Raji (cell line): ENCODE results near the gene CAPNS2.

ENCODE experiments used
- POLR2A ChIP-seq: IDR thresholded peaks from 2 replicates; pipeline ENCODE4 v1.6.1; 2011; ENCODE audit warnings: low read depth, low read length, control low read depth; ENCODE audit not compliant: insufficient read depth

Gene CAPNS2

DNA sequence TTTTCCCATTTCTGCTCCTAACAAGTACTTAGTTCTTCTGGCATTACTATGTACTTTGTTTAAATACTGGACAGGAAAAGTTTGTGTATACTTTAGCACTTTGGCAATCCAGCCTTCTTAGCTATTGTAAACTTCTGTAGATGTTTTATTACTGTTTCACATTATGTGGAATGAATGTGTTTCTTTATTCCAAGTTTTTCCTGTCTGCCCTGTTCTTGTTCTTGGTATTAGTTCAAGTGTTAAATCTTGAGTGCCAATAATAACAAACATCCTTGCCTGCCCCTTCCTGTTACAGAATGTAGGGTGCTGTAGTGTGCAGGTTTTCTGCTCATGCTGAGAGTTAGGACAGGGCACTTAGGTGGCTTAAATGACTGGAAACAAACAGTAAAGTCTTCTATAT is 7.3 kb upstream of the CAPNS2 start:
- no peak for TF ChIP-seq POLR2A

DNA sequence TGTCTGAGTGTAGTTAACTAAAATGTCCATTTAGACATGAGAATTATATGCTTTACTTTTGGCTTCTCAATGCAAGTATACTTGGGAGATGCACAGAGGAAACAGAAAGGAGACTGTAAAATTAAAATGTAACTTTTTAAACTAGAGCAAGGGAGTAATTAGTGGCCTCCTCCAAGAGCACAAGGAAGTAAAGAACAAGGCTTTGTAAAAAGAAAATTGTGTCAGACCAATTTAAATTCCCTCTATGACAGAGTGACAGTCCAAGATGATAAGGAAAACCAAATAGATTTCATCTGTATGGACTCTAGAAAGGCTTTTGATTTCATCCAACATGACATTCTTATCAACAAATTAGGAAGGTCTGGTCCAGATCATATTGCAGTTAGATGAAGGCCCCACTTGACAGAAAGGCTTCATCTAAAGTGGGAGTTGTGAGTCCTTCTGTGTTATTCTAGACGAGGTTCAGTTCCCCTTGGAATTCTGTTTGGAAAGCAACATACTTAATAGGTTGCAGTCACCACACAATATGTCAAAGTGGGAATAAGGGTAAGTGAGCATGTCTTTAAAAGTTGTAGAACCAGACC is 6.5 kb upstream of the CAPNS2 start:
- no peak for TF ChIP-seq POLR2A

DNA sequence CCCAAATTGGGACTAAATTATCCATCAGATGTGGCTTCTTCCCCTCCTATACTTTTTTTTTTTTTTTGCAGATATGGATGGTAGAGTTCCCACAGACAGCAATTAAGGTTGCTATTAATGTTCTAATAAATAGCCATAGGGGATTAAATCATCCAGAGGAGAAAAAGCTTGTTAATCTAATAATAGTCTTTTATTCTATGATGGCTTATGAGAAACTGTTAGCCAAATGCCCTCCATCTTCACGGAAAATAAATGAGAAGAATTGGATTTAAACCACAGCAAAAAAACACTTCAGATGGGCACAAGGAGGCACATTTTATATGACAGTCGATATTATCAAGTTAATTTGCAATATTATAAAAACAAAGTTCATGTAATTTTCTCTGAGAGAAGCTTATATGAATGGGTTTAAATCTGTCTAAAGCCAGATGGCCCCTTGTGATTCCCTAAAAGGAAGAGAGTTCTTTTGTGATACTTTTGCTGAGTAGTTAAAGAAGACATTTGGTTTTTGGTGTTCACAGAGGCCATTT is 5.1 kb upstream of the CAPNS2 start:
- TF ChIP-seq POLR2A, result no peak

DNA sequence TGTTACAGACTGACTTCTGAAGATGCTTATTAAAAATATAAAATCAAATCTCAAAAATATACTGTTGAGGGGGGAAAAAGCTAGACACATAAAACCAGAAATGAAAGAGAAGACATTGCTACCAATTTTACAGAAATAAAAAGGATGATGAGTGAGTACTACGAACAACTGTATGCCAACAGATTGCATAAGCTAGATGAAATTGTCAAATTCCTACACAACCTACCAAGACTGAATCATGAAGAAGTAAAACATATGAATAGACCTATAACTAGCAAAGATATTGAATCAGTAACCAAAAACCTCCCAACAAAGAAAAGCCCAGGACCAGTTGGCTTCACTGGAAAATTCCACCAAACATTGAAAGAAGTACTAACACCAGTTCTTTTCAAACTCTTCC is 3.5 kb upstream of the CAPNS2 start:
- TF ChIP-seq POLR2A, result no peak

DNA sequence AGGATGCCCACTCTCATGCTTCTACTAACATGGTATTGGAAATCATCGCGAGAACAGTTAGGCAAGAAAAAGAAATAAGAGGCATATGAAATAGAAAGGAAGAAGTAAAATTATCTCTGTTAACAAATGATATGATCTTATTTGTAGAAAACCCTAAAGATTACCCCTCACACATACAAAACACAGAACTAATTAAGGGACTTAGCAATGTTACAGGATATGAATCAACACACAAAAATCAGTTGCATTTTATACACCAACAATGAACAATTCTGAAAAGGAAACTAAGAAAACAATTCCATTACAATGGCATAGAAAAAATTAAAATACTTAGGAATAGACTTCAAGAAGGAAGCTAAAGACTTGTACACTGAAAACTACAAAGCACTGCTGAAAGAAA is 2.7 kb upstream of the CAPNS2 start:
- TF ChIP-seq POLR2A, result no peak

DNA sequence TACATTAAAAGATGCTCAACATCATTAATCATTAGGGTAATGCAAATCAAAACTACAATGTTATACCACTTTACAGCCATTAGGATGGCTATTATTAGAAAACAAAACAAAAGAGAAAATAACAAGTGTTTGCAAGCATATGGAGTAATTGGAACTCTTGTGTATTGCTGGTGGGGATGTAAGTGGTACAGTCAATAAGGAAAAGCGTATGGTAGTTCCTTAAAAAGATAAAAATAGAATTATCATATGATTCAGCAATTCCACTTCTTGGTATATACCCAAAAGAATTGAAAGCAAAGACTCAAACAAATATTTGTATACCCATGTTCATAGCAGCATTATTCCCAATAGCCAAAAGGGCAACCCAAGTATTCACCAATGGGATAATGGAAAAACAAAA is 1.4 kb upstream of the CAPNS2 start:
- no peak for TF ChIP-seq POLR2A

DNA sequence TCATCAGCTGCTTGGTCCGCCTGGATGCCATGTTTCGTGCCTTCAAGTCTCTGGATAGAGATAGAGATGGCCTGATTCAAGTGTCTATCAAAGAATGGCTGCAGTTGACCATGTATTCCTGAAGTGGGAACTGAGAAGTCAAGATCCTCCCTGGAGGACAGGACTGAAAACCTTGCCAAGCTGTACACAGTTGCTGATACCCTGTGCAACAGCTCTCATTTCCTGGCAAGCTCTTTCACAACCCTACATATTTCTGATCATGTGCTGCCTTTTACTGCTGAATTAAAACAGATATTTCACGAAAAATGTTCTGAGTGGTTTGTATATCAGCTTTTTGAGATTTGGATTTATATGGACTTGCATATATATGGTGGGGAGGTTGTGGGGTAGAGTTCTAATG is 898 bp downstream of the CAPNS2 start:
- TF ChIP-seq POLR2A, result no peak

DNA sequence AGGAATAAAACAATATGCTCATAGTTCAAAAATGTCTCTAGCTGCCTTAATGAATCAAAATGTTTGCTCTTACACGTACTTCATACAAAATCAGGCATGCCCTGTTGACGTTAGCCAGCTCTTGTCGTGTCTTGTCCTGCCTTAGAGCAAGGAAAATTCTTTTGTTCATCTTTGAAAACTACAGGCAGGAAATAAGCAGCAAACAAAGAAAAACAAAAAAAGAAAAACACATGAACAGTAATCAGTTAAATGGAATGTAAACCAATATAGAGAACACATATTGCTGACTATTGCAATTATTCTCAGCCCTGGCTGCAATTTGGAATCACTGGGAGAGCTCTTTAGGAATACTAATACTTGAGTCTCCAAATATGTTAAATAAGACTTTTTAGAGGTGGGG is 1.7 kb downstream of the CAPNS2 start:
- no peak for TF ChIP-seq POLR2A

DNA sequence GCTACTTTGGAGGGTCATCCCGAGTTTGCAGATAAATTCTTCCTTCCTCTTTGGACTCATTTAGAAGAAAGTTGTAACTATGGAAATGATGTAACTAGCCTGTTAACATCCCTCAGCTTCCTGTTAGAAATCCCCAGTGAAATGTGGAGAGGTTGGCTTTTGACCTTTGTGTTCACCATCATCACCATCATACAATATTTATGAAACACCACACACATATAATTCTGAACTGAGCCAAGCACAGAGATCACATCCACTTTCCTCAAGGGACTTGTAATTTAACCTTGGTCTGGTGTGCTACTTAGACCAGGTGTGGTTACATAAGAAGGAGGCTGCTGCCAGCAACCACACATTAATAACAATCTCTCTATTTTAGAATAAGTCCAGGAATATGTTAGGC is 2.5 kb downstream of the CAPNS2 start:
- TF ChIP-seq POLR2A, result no peak

DNA sequence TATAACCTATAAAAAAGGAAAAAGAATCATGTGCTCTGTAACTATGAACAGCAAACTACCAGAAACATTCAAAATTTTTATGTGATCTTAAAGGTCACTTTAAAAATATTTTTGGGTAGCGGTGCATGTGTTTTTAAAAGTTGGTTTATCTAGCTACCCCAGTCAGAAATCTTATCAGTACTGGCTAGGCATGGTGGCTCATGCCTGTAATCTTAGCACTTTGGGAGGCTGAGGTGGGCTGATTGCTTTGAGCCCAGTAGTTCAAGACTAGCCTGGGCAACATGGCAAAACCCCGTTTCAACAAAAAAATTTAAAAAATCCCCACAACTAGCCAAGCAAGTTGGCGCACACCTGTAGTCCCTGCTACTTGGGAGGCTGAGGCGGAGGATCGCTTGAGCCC is 3.7 kb downstream of the CAPNS2 start:
- no peak for TF ChIP-seq POLR2A

DNA sequence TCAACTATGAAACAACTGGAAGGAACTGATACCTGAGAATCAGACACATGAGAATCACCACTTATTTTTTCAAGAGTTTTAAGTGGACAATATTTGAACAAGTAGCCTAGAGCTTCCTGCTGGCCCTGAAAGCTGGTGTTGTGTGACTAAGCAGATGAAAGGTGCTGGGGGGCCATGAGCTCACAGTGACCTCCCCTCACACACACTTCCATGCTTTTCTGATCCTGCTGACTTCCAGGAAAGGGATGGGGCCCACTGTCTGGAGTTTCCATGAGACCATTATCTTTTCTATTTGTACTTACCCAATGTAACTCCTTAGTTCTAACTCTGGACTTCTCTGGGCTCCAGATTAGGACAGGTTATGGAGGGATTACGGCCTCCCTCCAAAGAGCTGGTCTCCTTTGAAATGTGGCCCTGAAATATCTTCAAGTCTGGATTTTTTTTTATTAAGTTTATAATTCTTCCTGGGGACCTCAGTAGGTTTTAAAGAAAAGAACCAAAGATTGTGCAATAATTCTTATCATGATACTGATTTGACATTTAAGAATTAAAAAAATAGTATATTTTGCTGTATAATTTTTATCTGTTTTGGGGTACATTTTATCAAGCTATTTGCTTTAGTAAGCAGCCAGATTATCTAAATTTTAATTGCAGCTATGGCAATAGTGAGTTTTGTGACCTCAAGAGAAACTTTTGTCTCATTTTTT is 4.9 kb downstream of the CAPNS2 start:
- no peak for TF ChIP-seq POLR2A

DNA sequence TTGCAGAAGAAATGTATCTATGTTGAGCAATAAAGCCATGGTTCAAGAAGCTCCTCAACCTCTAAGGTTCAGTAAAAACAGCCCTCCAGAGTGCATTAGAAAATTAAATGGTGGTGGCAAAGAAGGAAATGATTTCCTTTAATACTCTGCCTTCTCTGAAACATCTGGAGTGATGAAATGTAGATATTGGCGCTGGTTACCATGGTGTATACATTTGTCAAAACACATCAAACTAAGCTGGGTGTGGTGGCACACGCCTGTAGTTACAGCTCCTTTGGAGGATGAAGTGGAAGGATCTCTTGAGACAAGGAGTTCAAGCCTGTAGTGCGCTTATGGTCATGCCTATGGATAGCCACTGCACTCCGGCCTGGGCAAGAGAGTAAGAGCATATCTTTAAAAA is 6.0 kb downstream of the CAPNS2 start:
- TF ChIP-seq POLR2A, result no peak

DNA sequence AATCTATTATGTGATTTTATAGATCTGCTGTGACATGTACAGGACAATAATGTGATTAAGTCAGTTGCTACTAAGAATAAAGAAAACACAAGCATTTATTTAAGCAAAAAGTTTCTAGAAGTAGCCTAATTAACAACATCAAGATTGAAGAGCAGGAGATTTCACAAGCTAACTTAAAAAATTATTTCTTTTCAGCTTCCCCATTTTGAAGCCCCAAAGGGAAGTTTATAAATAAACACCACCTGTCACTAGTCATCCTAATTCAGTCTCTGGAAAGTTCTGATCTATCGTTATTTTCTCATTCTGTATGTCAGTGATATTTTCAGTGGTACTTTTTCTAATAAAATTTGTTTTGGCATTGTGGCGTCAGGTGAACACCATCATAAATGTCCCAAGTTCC is 8.3 kb downstream of the CAPNS2 start:
- no peak for TF ChIP-seq POLR2A

DNA sequence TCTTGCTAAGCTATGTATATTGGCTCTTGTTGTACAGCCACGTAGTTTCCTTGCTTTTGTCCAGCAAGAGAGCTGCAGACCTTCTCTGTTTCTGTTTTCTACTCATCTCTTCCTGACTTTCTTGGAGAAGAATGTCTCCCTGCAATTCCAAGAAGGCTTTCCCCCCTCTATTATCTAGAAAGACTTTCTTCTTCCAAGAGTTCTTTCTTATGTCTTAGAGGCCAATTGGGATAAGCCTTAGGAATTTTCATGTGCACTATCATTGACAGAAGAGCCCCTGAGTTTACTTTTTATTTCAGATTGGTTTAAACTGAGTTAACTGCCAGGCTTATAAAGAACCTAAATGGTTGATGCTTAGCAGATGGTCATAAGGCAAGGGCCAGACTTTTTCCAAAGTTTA is 9.0 kb downstream of the CAPNS2 start:
- TF ChIP-seq POLR2A, result no peak

DNA sequence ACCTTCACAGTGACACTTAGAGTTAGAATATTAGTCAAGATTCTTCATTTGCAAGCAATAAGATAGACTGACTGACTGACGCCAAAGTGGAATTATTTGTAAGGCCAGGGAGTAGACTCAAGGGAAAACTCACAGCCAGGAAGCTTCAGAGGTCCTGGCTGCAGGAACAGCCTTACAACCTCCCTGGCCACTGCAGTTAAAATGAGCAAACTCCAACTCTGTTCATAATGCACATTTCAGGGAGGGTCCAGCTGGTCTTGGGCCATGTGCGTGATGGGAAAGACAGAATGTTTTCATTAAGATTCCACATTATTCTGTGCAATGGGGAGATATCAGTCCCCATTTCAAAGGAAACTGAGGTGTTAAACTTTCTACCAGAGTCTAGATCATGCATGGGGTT is 9.9 kb downstream of the CAPNS2 start:
- no peak for TF ChIP-seq POLR2A

DNA sequence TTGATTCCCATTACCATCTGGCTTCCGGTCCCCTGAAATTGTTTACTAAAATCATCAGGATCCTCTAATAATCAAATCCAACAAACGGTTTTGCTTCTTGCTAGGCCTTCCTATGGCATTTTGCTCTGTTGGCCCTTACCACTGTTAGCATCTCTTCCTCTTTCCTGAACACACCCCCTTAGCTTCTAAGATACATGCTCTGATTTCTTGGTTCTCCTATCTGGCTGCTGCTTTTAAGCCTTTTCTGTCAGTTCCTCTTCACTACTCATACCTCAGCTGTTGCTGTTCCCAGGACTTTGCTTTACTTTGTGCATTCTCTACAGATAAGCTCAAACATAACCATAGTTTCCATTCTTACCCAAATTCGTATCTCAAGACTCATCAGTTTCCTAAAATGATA is 11.4 kb downstream of the CAPNS2 start:
- no peak for TF ChIP-seq POLR2A

DNA sequence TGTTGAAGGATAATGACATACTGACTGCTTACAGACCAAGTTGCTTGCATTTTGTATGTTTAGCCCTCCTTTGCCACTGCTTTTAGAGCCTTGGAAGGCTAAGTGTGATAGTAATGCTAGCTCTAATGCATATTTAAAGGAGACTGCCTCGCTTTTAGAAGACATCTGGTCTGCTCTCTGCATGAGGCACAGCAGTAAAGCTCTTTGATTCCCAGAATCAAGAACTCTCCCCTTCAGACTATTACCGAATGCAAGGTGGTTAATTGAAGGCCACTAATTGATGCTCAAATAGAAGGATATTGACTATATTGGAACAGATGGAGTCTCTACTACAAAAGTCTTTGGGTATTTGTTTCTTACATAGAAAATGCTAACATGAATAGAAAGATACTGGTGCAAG is 19.1 kb downstream of the CAPNS2 start:
- TF ChIP-seq POLR2A, result no peak

DNA sequence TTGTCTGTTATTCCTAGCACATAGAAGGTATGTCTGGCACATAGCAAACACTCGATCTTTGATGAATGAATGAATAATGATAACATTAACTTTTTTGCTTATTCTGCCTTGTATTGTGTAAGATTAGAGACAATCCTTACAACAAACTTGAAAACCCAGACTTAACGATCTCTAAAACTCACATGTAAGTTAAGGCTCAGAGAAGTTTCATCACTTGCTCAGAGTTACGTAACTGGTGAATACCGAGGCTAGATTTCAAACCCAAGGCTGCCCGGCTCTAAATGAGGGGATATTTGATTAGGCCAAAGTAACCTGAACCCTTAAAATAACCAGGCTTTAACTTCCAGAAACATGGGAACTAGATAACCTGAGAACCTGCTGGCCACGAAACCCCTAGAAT is 22.3 kb downstream of the CAPNS2 start:
- no peak for TF ChIP-seq POLR2A

DNA sequence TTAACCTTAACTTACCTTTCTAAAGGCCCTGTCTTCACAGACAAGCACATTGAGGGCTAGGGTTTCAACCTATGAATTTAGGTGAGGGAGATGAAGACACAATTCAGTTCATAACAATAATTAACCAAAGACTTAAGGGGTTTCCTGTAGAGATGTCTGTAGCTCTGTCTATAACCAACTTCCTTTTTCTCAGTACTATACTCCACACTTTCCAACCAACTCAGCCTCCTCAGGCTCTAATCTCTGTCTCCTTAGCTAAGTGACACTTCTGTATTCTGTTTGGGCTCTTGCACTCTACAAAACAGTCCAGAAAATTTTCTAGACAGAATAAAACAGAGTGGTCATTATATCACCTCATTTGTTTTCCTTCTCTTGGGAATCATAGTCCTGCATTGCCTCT is 25.8 kb downstream of the CAPNS2 start:
- TF ChIP-seq POLR2A, result no peak
